ENCODE measurements around the gene RNF123. TPM values are rescaled to one million over a fixed set of nuclear protein-coding genes. Genes with fewer than 3 reads are reported as not detected.
"Not testable (repeated sequence)": the region's sequence is repeated elsewhere in the genome, so short reads cannot be mapped to it uniquely, and the experiment has no call there.

RNF123 gene
- total RNA-seq, 1 donor from 2014 or later: 42.1 TPM

- DNase-seq (ENCODE audit: low spot score): no peak
These were observed 13.4 kb upstream of the RNF123 start for GRCh38 chr3:49675912-49676311.

DNA sequence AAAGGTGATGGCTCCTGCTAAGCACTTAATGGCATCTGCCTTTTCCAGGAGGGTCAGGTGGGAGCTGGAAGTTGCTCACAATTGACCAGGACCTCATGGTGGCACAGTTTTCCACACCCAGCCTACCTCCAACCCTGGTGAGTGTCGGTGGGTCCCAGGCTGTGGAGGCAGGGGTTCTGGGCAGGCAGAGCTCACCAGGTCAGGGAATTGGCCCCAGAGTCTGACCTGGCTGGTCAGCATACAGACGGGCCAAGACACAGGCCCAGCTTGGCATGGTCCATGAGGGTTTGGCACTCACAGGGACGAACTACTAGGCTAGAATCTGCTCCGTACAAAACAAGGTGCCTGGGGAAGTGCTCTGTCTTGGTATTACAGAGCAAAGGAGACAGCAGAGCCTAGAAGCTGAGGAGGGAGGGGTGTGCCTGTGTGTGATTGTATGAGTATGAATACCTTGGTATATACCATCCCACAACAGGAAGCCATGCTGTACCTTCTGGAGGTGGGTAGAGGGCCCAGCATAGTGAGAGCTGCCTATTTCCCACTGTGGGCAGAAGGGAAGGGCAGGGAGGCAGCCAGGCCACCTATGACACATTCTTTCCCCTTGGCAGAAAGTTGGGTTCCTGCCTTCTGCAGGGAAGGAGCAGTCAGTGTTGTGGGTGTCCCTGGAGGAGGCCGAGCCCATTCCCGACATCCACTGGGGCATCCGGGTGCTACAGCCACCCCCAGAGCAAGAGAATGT is 8.7 kb upstream of the RNF123 start:
- no peak for DNase-seq (ENCODE audit: low spot score)

DNA sequence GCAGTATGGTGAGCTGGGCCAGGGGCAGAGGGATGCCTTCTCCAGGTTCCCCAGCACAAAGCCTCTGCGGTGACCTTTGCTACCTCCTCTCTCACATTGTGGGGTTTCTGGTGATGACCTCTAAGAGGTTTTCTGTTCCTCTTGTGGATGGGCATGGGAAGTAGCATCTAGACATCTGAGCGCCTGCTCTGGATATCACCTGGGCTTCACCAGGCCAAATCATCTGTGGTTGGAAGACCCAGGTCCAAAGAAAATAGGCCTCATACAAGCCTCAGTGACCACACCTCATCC is 8.2 kb upstream of the RNF123 start:
- DNase-seq (ENCODE audit: low spot score): no peak

DNA sequence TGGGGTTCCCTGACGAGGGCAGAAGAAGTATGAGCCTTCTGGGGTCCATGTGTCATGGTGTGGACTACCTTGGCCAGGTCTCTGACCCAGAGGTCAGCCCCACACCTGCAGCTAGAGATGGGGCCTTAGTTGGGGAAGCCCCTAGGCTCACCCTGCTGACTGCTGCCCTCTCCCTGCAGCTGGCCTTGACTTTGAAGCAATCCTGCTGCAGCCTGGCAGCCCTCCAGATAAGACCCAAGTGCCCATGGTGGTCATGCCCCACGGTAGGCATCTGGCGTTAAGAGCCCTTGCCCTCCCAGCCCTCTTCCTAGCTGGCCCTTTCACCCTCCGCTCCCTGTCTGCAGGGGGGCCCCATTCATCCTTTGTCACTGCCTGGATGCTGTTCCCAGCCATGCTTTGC is 7.8 kb upstream of the RNF123 start:
- DNase-seq (ENCODE audit: low spot score): no peak

- no peak for DNase-seq (ENCODE audit: low spot score)
These were observed 6.2 kb upstream of the RNF123 start for GRCh38 chr3:49683162-49683561.

- not testable (repeated sequence) for DNase-seq (ENCODE audit: low spot score)
These were observed 4.9 kb upstream of the RNF123 start for GRCh38 chr3:49684453-49684852.

DNA sequence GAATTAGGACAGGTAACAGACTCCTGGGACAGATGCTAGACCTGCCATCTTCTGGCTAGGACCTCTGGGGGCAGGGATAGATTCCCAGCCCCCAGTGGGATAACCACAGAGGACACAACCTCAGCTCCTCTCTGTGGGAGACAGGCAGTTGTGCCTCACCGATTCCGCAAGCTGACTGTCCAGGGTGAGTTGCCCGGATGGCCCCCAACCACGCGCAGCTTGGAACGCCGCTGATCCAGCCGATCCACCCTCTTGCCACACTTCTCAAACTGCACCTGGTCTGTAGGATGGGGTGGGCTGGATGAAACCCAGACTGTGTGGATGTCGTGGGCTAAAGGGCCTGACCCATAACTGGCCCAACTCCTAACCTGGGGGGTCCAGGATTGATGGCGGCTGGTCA is 4.3 kb upstream of the RNF123 start:
- not testable (repeated sequence) for DNase-seq (ENCODE audit: low spot score)

DNA sequence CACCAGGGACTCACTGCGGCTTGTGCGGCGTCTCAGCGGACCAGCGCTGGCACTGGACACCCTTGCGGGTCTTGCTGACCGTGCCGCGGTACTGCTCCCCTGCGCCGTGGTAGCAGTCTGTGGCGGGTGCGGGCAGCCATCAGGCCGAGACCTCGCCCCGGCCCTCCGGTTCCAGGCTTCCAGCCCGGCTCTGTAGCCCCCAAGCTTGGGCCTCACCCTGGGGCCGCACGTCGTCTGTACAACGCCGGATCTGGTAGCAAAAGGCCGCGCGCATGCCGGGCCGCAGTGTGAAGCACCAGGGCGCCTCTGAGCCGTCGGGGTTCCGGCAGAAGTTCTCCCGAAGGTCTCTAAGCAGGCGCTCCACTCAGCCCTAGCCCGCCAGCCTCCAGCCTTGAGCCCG is 3.5 kb upstream of the RNF123 start:
- not testable (repeated sequence) for DNase-seq (ENCODE audit: low spot score)

DNA sequence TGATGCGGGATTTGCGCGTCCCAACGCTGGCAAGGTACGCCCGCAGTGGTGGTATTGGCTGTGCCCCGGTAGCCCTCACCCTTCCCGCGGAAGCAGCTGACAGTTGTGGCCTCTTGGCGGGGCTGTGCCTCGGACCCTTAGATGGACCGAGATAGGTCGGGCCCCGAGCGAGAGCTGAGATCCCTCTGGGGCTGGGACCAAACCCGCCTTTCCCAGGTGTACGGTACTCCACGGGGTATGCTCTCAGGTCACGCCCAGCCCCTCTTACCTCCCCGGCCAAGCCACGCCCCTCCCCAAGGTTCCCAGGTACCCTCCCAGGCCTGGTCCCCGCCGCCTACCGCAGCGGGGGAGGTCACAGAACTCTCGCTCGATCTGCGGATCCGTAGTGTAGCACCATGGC is 3.0 kb upstream of the RNF123 start:
- not testable (repeated sequence) for DNase-seq (ENCODE audit: low spot score)

- not testable (repeated sequence) for DNase-seq (ENCODE audit: low spot score)
These were observed 2.5 kb upstream of the RNF123 start for GRCh38 chr3:49686769-49687423.

GRCh38 chr3:49687424-49687795 is 1.9 kb upstream of the RNF123 start:
- DNase-seq (ENCODE audit: low spot score): not testable (repeated sequence)

DNA sequence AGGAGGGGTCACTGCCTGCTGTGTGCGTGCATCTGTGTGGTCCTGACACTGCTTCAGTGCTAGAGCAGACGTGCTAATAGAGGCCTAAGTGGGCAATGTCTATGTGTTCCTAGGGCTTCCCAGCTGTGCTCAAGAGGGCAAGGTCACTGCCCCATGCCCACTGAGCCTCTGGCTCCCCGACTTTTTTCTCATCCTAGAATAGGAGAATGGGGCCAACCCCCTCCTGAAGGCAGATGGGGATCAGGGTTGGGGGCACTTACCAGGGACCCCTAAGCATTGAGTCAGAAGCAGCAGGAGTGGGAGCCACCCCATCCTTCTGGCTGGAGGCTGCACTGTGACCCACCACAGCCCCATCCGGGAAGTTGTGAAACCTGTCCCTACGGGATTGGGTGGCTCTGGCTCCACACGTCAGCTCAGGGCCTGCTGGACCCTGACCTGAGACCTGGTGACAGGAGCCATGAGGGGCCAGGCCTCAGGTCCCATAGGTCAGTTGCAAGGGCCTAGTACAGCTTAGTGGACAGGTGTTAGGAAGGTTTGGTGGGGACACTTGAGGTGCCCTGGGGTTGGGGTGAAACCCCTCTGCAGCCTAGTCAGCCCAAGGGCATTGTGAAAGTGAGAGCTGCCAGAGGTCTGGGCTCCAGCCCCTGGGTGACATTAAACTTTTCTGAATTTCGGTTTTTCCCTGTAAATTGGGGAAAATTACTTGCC is 865 bp upstream of the RNF123 start:
- not testable (repeated sequence) for DNase-seq (ENCODE audit: low spot score)

GRCh38 chr3:49689908-49690624 is 709 bp downstream of the RNF123 start:
- not testable (repeated sequence) for DNase-seq (ENCODE audit: low spot score)

- DNase-seq (ENCODE audit: low spot score): not testable (repeated sequence)
These were observed 1.5 kb downstream of the RNF123 start for GRCh38 chr3:49690856-49691255.

DNA sequence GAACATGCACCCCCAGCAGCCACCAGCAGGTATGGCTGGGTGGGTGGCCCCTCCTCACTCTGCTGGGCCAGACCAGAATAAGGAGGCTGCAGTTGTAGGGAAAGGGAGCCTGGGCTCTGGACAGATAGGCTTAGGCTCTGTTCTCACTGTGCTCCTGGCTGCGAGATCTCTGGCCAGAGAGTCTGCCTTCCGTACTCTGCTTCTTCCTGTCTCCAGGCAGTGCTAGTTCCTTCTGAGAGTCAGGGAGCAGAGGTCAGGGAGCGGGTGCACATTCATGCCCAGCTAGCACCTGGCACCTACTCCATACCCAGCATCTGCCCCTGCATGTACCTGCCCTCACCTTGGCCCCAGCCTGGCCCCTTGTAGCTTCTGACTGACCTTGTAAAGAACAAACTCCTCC is 2.1 kb downstream of the RNF123 start:
- not testable (repeated sequence) for DNase-seq (ENCODE audit: low spot score)

DNA sequence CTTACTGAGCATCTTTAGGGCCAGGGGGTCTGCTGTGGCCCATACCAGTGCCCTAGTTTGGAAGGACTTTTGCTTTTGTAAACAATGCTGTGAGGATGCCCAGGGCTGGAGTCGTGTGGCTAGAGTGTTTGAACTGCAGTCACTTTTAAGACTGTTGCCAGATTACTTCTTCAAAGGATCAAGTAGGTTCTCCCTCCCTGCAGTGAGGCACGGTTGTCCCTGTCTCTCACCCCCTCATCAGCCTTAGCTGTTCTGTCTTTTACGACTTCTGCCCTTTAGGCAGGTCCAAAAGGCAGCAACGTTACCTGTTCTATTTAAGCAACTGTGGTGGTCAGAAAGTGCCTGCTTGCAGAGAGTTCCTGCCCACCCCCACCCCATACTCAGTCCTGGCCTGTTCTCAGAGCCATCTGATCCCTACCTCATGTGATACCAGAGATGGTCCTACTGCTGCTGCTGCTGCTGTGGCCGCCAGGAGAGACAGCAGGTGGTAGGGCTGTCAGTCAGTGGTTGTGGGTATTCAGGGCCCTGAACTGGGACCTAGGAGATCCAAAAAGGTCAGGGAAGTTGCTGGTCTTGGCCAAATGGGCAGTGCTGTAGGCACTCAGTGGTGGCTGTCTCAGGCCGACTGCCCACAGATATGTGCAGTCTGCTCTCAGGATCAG is 5.2 kb downstream of the RNF123 start:
- not testable (repeated sequence) for DNase-seq (ENCODE audit: low spot score)

GRCh38 chr3:49695350-49696015 is 6.1 kb downstream of the RNF123 start:
- DNase-seq (ENCODE audit: low spot score): not testable (repeated sequence)

GRCh38 chr3:49699281-49699979 is 10.1 kb downstream of the RNF123 start:
- no peak for DNase-seq (ENCODE audit: low spot score)

DNA sequence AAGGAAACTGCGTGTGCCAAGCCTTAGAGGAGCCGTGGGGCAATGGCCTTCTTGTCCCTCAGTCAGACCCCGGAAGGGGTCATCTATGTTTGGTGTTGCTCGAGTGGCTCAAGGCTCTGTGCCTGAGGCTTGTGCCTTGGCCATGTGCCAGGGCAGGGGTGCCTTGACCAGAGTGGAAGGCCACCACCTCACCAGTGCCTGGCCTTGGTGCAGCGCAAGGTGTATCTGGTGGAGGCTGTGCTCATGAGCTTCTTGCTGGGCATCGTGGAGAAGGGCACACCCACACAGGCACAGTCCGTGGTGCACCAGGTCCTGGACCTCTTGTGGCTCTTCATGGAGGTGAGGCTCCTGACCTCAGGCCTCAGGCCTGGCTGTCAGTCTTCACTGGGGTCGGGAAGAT is 10.7 kb downstream of the RNF123 start:
- no peak for DNase-seq (ENCODE audit: low spot score)
